Effector memory CD4-positive, alpha-beta T cell (primary cell): ENCODE results near the gene FRMD1.
"Not testable (repeated sequence)": the region's sequence is repeated elsewhere in the genome, so short reads cannot be mapped to it uniquely, and the experiment has no call there.

Experiments used
- DNase-seq, 3 donors: peaks; one replicate each; pipeline ENCODE4 v3.0.0-alpha.2; 2020
- H3K27ac ChIP-seq: 2 replicates; pipeline ENCODE4 v1.7.0; 2013; ENCODE audit warnings: mild to moderate bottlenecking, low read length, moderate library complexity; ENCODE audit not compliant: insufficient read depth, poor library complexity, severe bottlenecking
- H3K27me3 ChIP-seq: replicated peaks from 2 replicates; pipeline ENCODE4 v1.7.0; 2013; ENCODE audit warnings: mild to moderate bottlenecking, low read length; ENCODE audit not compliant: insufficient read depth, control insufficient read depth, poor library complexity, severe bottlenecking
- H3K36me3 ChIP-seq: 2 replicates; pipeline ENCODE4 v1.7.0; 2013; ENCODE audit warnings: mild to moderate bottlenecking, low read length, moderate library complexity; ENCODE audit not compliant: control insufficient read depth, insufficient read depth
- H3K4me1 ChIP-seq: 2 replicates; pipeline ENCODE4 v1.7.0; 2013; ENCODE audit warnings: low read length, mild to moderate bottlenecking; ENCODE audit not compliant: control insufficient read depth, insufficient read depth, poor library complexity, severe bottlenecking
- H3K4me3 ChIP-seq: 2 replicates; pipeline ENCODE4 v1.7.0; 2013; ENCODE audit warnings: low read length, low read depth, mild to moderate bottlenecking; ENCODE audit not compliant: insufficient read depth, poor library complexity, severe bottlenecking
- H3K9me3 ChIP-seq: 2 replicates; pipeline ENCODE4 v1.7.0; 2013; ENCODE audit warnings: mild to moderate bottlenecking, low read length, moderate library complexity; ENCODE audit not compliant: control insufficient read depth

FRMD1 gene

GRCh38 chr6:168080393-168081077 lies 1.5 kb upstream of the FRMD1 start:
- Histone ChIP-seq H3K4me1 (no peaks in the 10 kb centered on the region), H3K9me3 (no peaks in the 10 kb centered on the region), H3K27ac (no peak overlapping the region), H3K36me3 (no peaks in the 10 kb centered on the region), H3K4me3 (no peak overlapping the region), H3K27me3 (no peaks in the 10 kb centered on the region)
- DNase-seq, result no peak

- Histone ChIP-seq H3K9me3 (no peaks in the 10 kb centered on the region), H3K27me3 (no peaks in the 10 kb centered on the region), H3K4me1 (no peaks in the 10 kb centered on the region), H3K27ac (no peak overlapping the region), H3K4me3 (no peak overlapping the region), H3K36me3 (no peaks in the 10 kb centered on the region)
- no peak for DNase-seq
Measured at GRCh38 chr6:168078175-168078942, 653 bp downstream of the FRMD1 start.

DNA sequence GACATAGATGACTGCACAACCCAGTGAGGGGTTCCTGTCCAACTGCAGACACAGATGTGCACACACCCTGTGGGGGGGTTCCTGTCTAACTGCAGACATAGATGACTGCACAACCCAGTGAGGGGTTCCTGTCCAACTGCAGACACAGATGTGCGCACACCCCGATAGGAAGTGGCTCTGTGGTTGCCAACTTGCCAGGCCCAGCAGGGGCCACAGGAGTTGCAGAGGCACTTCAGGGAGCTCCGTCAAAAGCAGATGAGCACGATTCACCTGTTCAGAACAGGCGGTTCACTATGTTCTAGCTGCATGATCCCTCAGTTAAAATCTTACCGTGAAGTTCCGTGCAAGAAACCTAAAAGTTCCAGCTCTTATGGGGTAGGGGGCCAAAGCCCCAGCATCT lies 1.6 kb downstream of the FRMD1 start:
- H3K27me3 ChIP-seq, H3K4me3 ChIP-seq: not testable (repeated sequence)

DNA sequence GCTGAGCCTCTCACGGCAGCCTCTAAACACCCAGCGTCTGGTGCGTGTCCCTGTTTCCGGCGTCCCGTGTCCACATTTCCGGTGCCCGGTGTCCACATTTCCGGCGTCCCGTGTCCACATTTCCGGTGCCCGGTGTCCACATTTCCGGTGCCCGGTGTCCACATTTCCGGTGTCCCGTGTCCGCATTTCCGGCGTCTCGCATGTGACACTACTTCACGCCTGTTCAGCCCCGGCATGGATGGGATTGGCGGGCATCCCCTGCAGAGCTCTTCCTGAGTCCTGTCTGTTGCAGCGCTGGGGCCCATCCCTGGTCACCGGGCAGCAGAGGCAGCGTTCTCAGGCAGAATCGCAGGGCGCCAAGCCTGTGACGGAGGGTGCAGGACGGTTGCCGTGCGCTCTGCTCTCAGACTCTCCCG lies 3.2 kb downstream of the FRMD1 start:
- Histone ChIP-seq H3K4me3 (no peak overlapping the region), H3K27me3 (no peaks in the 10 kb centered on the region), H3K36me3 (no peaks in the 10 kb centered on the region), H3K4me1 (no peaks in the 10 kb centered on the region), H3K9me3 (no peaks in the 10 kb centered on the region), H3K27ac (no peak overlapping the region)
- DNase-seq, result no peak

More for the DNA sequence above, 1.6 kb downstream of the FRMD1 start:
- H3K4me1 ChIP-seq, DNase-seq, H3K36me3 ChIP-seq, H3K9me3 ChIP-seq, H3K27ac ChIP-seq: not testable (repeated sequence)

GRCh38 chr6:168075216-168075615 lies 3.8 kb downstream of the FRMD1 start:
- Histone ChIP-seq H3K27ac (no peak overlapping the region), H3K4me1 (no peaks in the 10 kb centered on the region)

GRCh38 chr6:168073937-168074730 lies 4.9 kb downstream of the FRMD1 start:
- H3K36me3 ChIP-seq, result no peaks in the 10 kb centered on the region
- no peak for DNase-seq
- H3K27me3 ChIP-seq, result no peaks in the 10 kb centered on the region
- no peaks in the 10 kb centered on the region for H3K4me1 ChIP-seq
- H3K27ac ChIP-seq, result no peak overlapping the region
- no peak overlapping the region for H3K4me3 ChIP-seq
- H3K9me3 ChIP-seq, result no peaks in the 10 kb centered on the region

More at GRCh38 chr6:168075216-168075615, 3.8 kb downstream of the FRMD1 start:
- no peaks in the 10 kb centered on the region for H3K36me3 ChIP-seq
- DNase-seq, result no peak
- no peaks in the 10 kb centered on the region for H3K27me3 ChIP-seq
- H3K4me3 ChIP-seq, result no peak overlapping the region
- H3K9me3 ChIP-seq, result no peaks in the 10 kb centered on the region

DNA sequence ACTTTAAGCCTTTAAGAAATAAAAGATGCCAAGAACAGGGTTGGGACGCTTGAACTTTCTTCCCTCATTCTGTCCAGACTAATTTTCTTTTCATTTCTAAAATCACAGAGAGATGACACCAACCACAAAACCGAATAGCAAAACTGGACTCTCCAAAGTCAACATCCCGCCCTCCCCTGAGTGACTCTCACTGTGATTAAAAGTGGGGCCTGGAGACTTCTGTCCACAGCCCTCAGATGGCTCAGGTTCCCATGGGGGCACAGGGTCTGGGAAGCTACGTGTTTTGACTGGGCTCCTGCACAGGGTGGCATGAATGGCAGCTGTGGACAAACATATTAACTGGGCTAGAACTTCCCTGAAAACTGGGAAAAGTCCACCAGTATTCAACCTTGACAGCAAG lies 6.3 kb downstream of the FRMD1 start:
- no peak overlapping the region for H3K27ac ChIP-seq
- no peaks in the 10 kb centered on the region for H3K9me3 ChIP-seq
- no peaks in the 10 kb centered on the region for H3K27me3 ChIP-seq
- no peaks in the 10 kb centered on the region for H3K4me1 ChIP-seq
- DNase-seq, result no peak
- H3K36me3 ChIP-seq, result no peaks in the 10 kb centered on the region
- H3K4me3 ChIP-seq, result no peak overlapping the region

DNA sequence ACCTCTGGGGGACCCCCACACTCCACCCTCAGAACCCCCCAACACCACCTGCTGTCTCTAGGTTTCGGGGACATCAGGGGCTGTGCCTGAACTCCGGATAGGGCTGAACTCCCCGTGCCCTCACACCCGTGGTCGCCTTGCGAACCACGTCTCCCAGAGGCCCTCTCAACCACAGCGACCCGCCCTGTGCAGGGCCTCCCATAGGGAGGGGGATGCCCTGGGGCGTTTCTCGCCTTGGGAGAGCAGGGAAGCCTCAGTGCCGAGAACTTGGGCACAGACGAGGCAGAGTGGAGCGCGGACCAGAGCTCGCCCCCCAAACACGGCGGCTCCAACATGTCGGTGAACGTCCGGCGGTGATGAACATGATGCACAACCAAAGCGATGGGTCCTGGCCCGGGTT lies 6.8 kb downstream of the FRMD1 start:
- H3K27me3 ChIP-seq, result no peaks in the 10 kb centered on the region
- no peaks in the 10 kb centered on the region for H3K9me3 ChIP-seq
- no peak for DNase-seq
- H3K27ac ChIP-seq, result no peak overlapping the region
- no peak overlapping the region for H3K4me3 ChIP-seq
- H3K4me1 ChIP-seq, result no peaks in the 10 kb centered on the region
- no peaks in the 10 kb centered on the region for H3K36me3 ChIP-seq

DNA sequence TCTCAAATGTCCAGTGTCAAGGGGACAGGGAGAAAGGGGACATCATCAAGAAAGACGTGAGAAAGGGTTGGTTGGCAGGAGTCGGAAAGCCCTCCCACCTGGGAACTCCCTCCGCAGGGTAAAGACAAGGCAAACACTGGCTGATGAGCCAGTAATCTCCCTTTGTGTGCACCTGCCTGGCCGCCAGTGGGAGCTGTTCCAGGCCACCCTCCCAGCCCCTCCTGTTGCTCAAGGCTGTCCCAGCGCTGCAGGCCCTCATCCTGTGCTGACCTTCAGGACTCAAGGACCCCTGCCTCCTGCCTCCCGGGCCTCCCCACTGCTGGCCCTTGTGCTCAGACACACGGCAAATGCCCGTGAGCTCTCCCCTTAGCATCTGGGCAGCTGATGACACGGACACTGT lies 7.4 kb downstream of the FRMD1 start:
- H3K4me1 ChIP-seq, result no peaks in the 10 kb centered on the region
- H3K36me3 ChIP-seq, result no peaks in the 10 kb centered on the region
- DNase-seq, result no peak
- no peaks in the 10 kb centered on the region for H3K27me3 ChIP-seq
- no peak overlapping the region for H3K27ac ChIP-seq
- no peak overlapping the region for H3K4me3 ChIP-seq
- no peaks in the 10 kb centered on the region for H3K9me3 ChIP-seq

DNA sequence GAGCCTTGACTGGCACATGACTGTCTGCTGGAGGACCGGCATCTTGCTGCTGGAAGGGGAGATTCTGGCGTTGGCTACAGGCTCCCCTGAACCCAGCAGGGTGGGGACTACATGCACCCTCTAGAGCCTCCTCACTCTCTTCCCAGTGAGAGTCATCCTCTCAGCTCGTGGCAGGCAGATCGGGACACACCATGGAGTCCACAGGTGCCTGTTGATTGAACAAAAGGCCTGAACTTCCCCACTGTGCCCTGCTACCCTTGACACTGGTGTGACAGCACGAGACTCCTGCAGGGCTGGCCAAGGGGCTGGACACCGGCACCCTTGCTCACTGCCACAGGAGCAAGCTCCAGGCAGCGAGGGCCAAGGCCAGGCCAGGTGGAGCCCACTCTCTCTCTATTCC lies 8.2 kb downstream of the FRMD1 start:
- no peak for DNase-seq
- Histone ChIP-seq H3K27me3 (no peaks in the 10 kb centered on the region), H3K4me1 (no peaks in the 10 kb centered on the region), H3K27ac (no peak overlapping the region), H3K36me3 (no peaks in the 10 kb centered on the region), H3K9me3 (no peaks in the 10 kb centered on the region), H3K4me3 (no peak overlapping the region)
